Fibroblast of lung (primary cell): Measurements from ENCODE around the gene RPSA. TPM values are rescaled to one million over a fixed set of nuclear protein-coding genes. Genes with fewer than 3 reads are reported as not detected.
A peak's percentile ranks its signal among the peaks of the same experiment; 100 is the strongest.

Source experiments
- DNase-seq, 2 donors: peaks; one replicate each; pipeline versions ENCODE4 v3.0.0 to v3.0.0-alpha.2; 2010; ENCODE audit warnings: low read depth in 2 of 2
- H2AFZ ChIP-seq: 2 replicates; pipeline ENCODE4 v1.5.1; 2012; ENCODE audit warnings: low read length, control low read depth, inconsistent platforms
- H3K27ac ChIP-seq: 2 replicates; pipeline ENCODE4 v1.5.1; 2011; ENCODE audit warnings: low read length, control low read depth; ENCODE audit not compliant: insufficient read depth
- H3K27me3 ChIP-seq: 2 replicates; pipeline ENCODE4 v1.5.1; 2011; ENCODE audit warnings: mild to moderate bottlenecking, low read length; ENCODE audit not compliant: control insufficient read depth, insufficient read depth
- H3K36me3 ChIP-seq: 2 replicates; pipeline ENCODE4 v1.5.1; 2011; ENCODE audit warnings: low read length; ENCODE audit not compliant: control insufficient read depth, insufficient read depth
- H3K4me1 ChIP-seq: 2 replicates; pipeline ENCODE4 v1.5.1; 2011; ENCODE audit warnings: low read length; ENCODE audit not compliant: control insufficient read depth, insufficient read depth; ENCODE audit errors: extremely low read depth
- H3K4me2 ChIP-seq: 2 replicates; pipeline ENCODE4 v1.5.1; 2011; ENCODE audit warnings: low read length, control low read depth; ENCODE audit not compliant: insufficient read depth; ENCODE audit errors: extremely low read depth
- H3K4me3 ChIP-seq, 4 experiments: fragments of 200-600 bp in 1 of 4; sonication (generic) in 1 of 4; replicated peaks in 1 of 4; 2 replicates each; pipeline ENCODE4 v1.5.1; 2011 to 2016; ENCODE audit warnings: low read length in 4 of 4, low read depth in 3 of 4, mild to moderate bottlenecking in 3 of 4, control low read depth in 2 of 4, inconsistent platforms in 1 of 4, mixed read lengths in 1 of 4; ENCODE audit not compliant: insufficient read depth in 1 of 4; ENCODE audit errors: control extremely low read depth in 1 of 4
- H3K79me2 ChIP-seq: 2 replicates; pipeline ENCODE4 v1.5.1; 2012; ENCODE audit warnings: mild to moderate bottlenecking, low read length, inconsistent platforms; ENCODE audit not compliant: control insufficient read depth, insufficient read depth
- H3K9ac ChIP-seq: 2 replicates; pipeline ENCODE4 v1.5.1; 2011; ENCODE audit warnings: mild to moderate bottlenecking, low read length, control low read depth; ENCODE audit not compliant: insufficient read depth
- H3K9me3 ChIP-seq: 2 replicates; pipeline ENCODE4 v1.5.1; 2012; ENCODE audit warnings: low read depth, low read length; ENCODE audit not compliant: control insufficient read depth, insufficient read depth
- H4K20me1 ChIP-seq: 2 replicates; pipeline ENCODE4 v1.5.1; 2011; ENCODE audit warnings: low read length; ENCODE audit not compliant: control insufficient read depth, insufficient read depth; ENCODE audit errors: extremely low read depth
- CTCF ChIP-seq, 2 donors: IDR thresholded peaks in 1 of 2; conservative IDR thresholded peaks in 1 of 2; 1 replicate in 1 of 2; 2 replicates in 1 of 2; pipeline ENCODE4 v1.5.1; 2011 to 2012; ENCODE audit warnings: low read length in 2 of 2, control low read depth in 1 of 2, inconsistent platforms in 1 of 2, low read depth in 1 of 2, mild to moderate bottlenecking in 1 of 2
- EZH2 ChIP-seq: IDR thresholded peaks from 2 replicates; pipeline ENCODE4 v1.5.1; 2012; ENCODE audit warnings: low read length, control low read depth, mild to moderate bottlenecking; ENCODE audit errors: missing control alignments
- polyA plus RNA-seq, 2 donors: library from polyadenylated mRNA; depleted of rRNA in 1 of 2; stranded (reverse) in 1 of 2; unstranded in 1 of 2; fragments of >200 nt; gene quantifications; 2 replicates each; pipeline ENCODE4 v1.2.1, GENCODE V29; 2011 to 2012; ENCODE audit warnings: missing spikeins in 1 of 2
- total RNA-seq: library from RNA; depleted of rRNA; stranded (reverse); fragments of >200 nt; gene quantifications from 2 replicates; pipeline ENCODE4 v1.2.1, GENCODE V29; 2014

The RPSA gene
- total and polyA plus RNA-seq, 2 donors (not counting 1 experiment from before 2014, with no cell fraction given), result 1,607 to 2,369 TPM

GRCh38 chr3:39407773-39408492 lies 1.4 kb downstream of the RPSA start:
- Histone ChIP-seq H3K4me3 (peak overlapping the region; percentile 90 to 99 (median 92)), H3K79me2 (peaks cover 39% of the 10 kb centered on the region), H4K20me1 (no peaks in the 10 kb centered on the region), H3K27me3 (no peaks in the 10 kb centered on the region), H3K4me1 (peaks cover 11% of the 10 kb centered on the region), H3K9me3 (no peaks in the 10 kb centered on the region), H3K27ac (no peak overlapping the region), H3K36me3 (peaks cover 14% of the 10 kb centered on the region), H3K9ac (no peak overlapping the region), H2AFZ (no peak overlapping the region), H3K4me2 (peak overlapping the region; percentile 94)
- DNase-seq, result peak in 1 of 2 donors; percentile 39
- no peak for TF ChIP-seq EZH2
- no peak for TF ChIP-seq CTCF (conservative IDR thresholded peaks at IDR 0.05 in 1 of 2, IDR thresholded peaks at IDR 0.05 in 1 of 2; ENCODE audit: low read depth in 1 of 2, low read length in 2 of 2)

GRCh38 chr3:39408493-39409372 lies 2.2 kb downstream of the RPSA start:
- no peak overlapping the region for H3K9ac ChIP-seq
- no peaks in the 10 kb centered on the region for H3K27me3 ChIP-seq
- peak overlapping the region; percentile 94 for H3K4me2 ChIP-seq
- H2AFZ ChIP-seq, result no peak overlapping the region
- no peak overlapping the region for H3K27ac ChIP-seq
- peaks cover 18% of the 10 kb centered on the region for H3K36me3 ChIP-seq
- H3K4me3 ChIP-seq, result peak overlapping the region; percentile 90 to 99 (median 92)
- H4K20me1 ChIP-seq, result no peaks in the 10 kb centered on the region
- peaks cover 11% of the 10 kb centered on the region for H3K4me1 ChIP-seq
- no peak for TF ChIP-seq EZH2
- TF ChIP-seq CTCF (conservative IDR thresholded peaks at IDR 0.05 in 1 of 2, IDR thresholded peaks at IDR 0.05 in 1 of 2; ENCODE audit: low read depth in 1 of 2, low read length in 2 of 2), result no peak
- no peaks in the 10 kb centered on the region for H3K9me3 ChIP-seq
- H3K79me2 ChIP-seq, result peaks cover 39% of the 10 kb centered on the region
- no peak for DNase-seq

- Histone ChIP-seq H3K79me2 (peaks cover 39% of the 10 kb centered on the region), H3K9me3 (no peaks in the 10 kb centered on the region), H3K27ac (no peak overlapping the region), H3K4me2 (peak overlapping the region; percentile 37), H3K4me1 (peaks cover 11% of the 10 kb centered on the region), H3K36me3 (peaks cover 25% of the 10 kb centered on the region), H3K27me3 (no peaks in the 10 kb centered on the region), H3K4me3 (peak overlapping the region in 1 of 4 experiments; percentile 14), H2AFZ (no peak overlapping the region), H3K9ac (no peak overlapping the region), H4K20me1 (no peaks in the 10 kb centered on the region)
- DNase-seq, result no peak
- TF ChIP-seq CTCF (conservative IDR thresholded peaks at IDR 0.05 in 1 of 2, IDR thresholded peaks at IDR 0.05 in 1 of 2; ENCODE audit: low read depth in 1 of 2, low read length in 2 of 2) (no peak), EZH2 (no peak)
Observed at GRCh38 chr3:39409514-39410136, 3.1 kb downstream of the RPSA start.
